Activated CD4-positive, alpha-beta T cell treated with anti-CD3 and anti-CD28 coated beads for 36 hours (primary cell): ENCODE data around the gene CD96. TPM values are rescaled to one million over a fixed set of nuclear protein-coding genes. Genes with fewer than 3 reads are reported as not detected.
A peak's percentile ranks its signal among the peaks of the same experiment; 100 is the strongest.
"Not testable (repeated sequence)": the region's sequence is repeated elsewhere in the genome, so short reads cannot be mapped to it uniquely, and the experiment has no call there.

Experiments
- ATAC-seq: fragments of 200-7000 bp; cut with Tn5 transposase; one replicate; pipeline ENCODE4 v1.10.0; 2021; ENCODE audit warnings: mild to moderate bottlenecking, moderate library complexity
- CTCF ChIA-PET: fragments of 350-600 bp; sonication (Branson Sonifier 250); formaldehyde crosslinking; loops from one replicate; lab custom pipeline; 2021; ENCODE audit warnings: antibody characterized with exemption; lab: Charles Lee
- POLR2A ChIA-PET: fragments of 350-600 bp; sonication (Branson Sonifier 250); formaldehyde crosslinking; loops from one replicate; lab custom pipeline; 2021; ENCODE audit warnings: antibody characterized with exemption, inconsistent platforms; lab: Charles Lee
- DNase-seq: peaks from one replicate; pipeline ENCODE4 v3.0.0-alpha.2; 2020
- H3K27ac Mint-ChIP-seq: one replicate; pipeline ENCODE4 v1.8.0; 2021; ENCODE audit warnings: mixed read lengths
- H3K27me3 Mint-ChIP-seq: one replicate; pipeline ENCODE4 v1.8.0; 2021; ENCODE audit warnings: mixed read lengths
- H3K36me3 Mint-ChIP-seq: one replicate; pipeline ENCODE4 v1.8.0; 2021; ENCODE audit warnings: low read depth, mixed read lengths
- H3K4me1 Mint-ChIP-seq: one replicate; pipeline ENCODE4 v1.8.0; 2021; ENCODE audit warnings: mixed read lengths
- H3K4me3 Mint-ChIP-seq: one replicate; pipeline ENCODE4 v1.8.0; 2021; ENCODE audit warnings: mild to moderate bottlenecking, moderate library complexity, mixed read lengths
- H3K9me3 Mint-ChIP-seq: one replicate; pipeline ENCODE4 v1.8.0; 2021; ENCODE audit warnings: low read depth, mixed read lengths
- intact Hi-C, 2 experiments: fragments of 100-400 bp; cut with DNase I in 1 of 2; cut with micrococcal nuclease in 1 of 2; formaldehyde crosslinking; loops; one replicate each; pipeline versions ENCODE4 v1.14.2 to v1.15.1; 2022 to 2024; cut with DNase I, micrococcal nuclease
- total RNA-seq, 2 experiments: library from RNA; stranded (reverse); gene quantifications; one replicate each; pipeline ENCODE4 v1.2.3, GENCODE V29; 2021

Gene CD96
- total RNA-seq, 2 experiments from 2014 or later = 38.3 to 40.8 TPM

DNA sequence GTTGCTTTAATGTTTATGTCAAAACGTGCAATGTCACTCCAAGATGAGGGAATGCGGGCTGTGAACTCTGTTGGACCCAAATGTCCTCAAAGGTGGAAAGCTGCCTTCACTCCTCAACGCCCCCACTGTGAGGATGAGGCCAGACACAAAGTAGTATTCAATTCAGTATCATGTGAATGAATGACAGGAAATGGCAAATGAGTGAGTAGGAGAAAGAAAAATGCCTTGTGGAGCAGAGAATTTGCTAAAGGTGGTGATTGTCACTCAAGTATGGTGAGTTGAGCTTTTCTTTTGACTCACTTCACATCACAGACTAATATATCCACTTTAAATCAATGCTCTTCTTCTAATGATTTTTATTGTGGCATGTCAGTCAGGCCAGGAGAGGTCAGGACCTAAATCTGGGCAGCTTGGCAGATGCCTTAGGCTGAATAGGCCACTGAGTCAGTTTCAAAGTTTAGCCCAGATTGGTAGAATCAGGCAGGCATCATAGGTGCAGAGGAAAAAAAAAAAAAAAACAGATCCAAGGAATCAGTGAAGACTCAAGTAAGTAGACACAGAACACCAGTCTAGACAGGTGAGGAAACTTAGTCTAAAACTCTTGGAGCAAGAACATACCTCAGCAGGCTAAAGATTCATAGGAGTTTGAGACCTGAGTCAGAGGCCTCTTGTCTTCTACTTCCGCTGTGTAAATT is 124.2 kb downstream of the CD96 start:
- peaks cover 54% of the 10 kb centered on the region for H3K4me1 Mint-ChIP-seq
- intact Hi-C loops = loop anchor here (2.0 to 5.0 kb wide), 2 partner anchors 55 to 89 kb away; no protein-coding TSS in a partner anchor
- peak; percentile 49 for ATAC-seq
- peaks cover 22% of the 10 kb centered on the region for H3K9me3 Mint-ChIP-seq
- POLR2A ChIA-PET = no interaction called here
- CTCF ChIA-PET = interaction anchor here (0.6 to 7.0 kb wide), 11 partner anchors 18 to 321 kb away, joined by 3 to 70 read pairs (median 4); no protein-coding TSS in a partner anchor
- DNase-seq = peak; percentile 20
- peaks cover 49% of the 10 kb centered on the region for H3K36me3 Mint-ChIP-seq
- H3K27ac Mint-ChIP-seq = peak overlapping the region; percentile 84
- H3K27me3 Mint-ChIP-seq = no peaks in the 10 kb centered on the region
- H3K4me3 Mint-ChIP-seq = no peak overlapping the region

DNA sequence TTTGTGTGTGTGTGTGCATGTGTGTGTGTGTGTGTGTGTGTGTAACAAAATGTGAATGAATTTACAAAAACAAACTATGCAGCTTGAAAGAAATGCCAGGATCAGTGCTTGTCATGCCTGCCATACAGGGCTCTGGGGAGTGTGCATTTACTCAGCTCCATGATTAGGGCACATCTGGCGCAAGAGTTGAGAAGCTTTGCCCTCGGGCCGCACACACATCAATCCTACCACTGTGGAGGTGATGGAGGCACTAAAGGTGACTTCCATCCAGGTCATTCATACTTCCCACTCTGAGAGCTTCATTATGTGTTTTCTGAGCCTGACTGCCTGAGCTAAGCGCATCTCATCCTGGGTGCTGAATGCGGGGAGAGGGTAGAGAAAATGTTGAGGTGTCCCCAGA is 125.2 kb downstream of the CD96 start:
- POLR2A ChIA-PET = interaction anchor here (0.7 kb wide), 1 partner anchor 92 kb away, joined by 3 read pairs; no protein-coding TSS in a partner anchor
- intact Hi-C loops = loop anchor here (1.0 to 5.0 kb wide), 3 partner anchors 51 to 90 kb away; no protein-coding TSS in a partner anchor
- CTCF ChIA-PET = interaction anchor here (0.7 to 7.0 kb wide), 19 partner anchors 15 to 346 kb away, joined by 3 to 70 read pairs (median 5); partner anchors contain the start of gene ABHD10
- Mint-ChIP-seq H3K36me3 (peaks cover 39% of the 10 kb centered on the region), H3K27me3 (no peaks in the 10 kb centered on the region), H3K9me3 (peaks cover 19% of the 10 kb centered on the region), H3K27ac (peak overlapping the region; percentile 88), H3K4me3 (peak overlapping the region; percentile 59), H3K4me1 (peaks cover 61% of the 10 kb centered on the region)
- ATAC-seq = no peak
- no peak for DNase-seq

DNA sequence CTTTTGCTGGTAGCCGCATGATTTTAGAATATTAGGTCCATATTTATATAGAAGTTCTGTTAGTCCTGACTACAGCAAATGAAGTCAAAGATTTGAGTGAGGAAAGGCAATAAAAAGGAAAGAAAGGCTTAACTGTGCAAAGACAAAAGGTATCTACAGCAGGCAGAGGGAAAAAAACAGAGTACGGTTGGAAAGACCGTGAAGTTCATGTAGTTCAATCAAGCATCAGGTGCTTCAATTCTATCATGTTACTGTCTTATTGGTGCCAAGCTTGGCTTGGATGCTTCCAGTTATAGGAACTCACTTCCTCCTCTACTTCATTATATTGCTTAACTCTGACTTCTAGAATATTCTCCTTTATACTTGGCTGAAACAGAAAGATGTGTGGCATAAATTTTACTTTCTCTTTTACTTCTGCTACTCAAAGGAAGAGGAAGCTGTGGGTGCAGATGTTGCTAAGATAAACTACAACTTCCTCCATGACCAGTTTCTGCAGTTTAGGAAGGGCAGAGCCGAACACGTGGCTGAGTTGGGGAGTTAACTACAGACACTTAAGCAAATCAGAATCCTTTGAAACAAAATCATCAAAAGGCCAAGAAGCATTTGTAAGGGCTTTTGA is 125.7 kb downstream of the CD96 start:
- peak overlapping the region; percentile 88 for H3K27ac Mint-ChIP-seq
- peaks cover 34% of the 10 kb centered on the region for H3K36me3 Mint-ChIP-seq
- intact Hi-C loops = loop anchor here (1.0 to 5.0 kb wide), 10 partner anchors 50 to 300 kb away; partner anchors contain the start of gene CD96 (in 1 of the 2)

DNA sequence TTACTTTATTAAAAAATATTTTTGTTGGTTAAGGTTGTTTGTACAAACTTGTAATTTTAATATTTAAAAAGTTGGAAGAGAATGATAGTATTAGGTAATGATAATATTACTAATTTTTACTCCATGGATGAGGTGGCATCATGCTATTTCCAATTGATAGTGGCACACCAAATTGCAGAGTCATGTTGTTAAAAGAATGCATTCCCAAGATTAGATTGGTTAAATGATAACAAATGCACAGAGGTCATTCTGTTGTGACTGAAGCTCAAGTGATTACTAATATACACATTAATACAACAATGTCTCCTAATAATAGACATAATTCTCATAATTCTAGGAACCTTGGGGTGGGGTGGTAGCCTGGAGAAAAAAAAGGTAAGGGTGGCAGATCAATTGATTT is 126.3 kb downstream of the CD96 start:
- intact Hi-C loops = loop anchor here (1.0 to 5.0 kb wide), 8 partner anchors 49 to 299 kb away; partner anchors contain the start of gene CD96 (in 1 of the 2)
- ATAC-seq = no peak
- peak overlapping the region; percentile 75 for H3K27ac Mint-ChIP-seq
- no peaks in the 10 kb centered on the region for H3K27me3 Mint-ChIP-seq
- H3K4me3 Mint-ChIP-seq = peak overlapping the region; percentile 26
- H3K4me1 Mint-ChIP-seq = peaks cover 72% of the 10 kb centered on the region
- POLR2A ChIA-PET = interaction anchor here (0.5 to 0.8 kb wide), 3 partner anchors 28 to 310 kb away, joined by 3 read pairs; partner anchors contain the start of gene ABHD10
- no peak for DNase-seq
- peaks cover 10% of the 10 kb centered on the region for H3K9me3 Mint-ChIP-seq
- CTCF ChIA-PET = interaction anchor here (0.7 to 7.0 kb wide), 34 partner anchors 9 to 889 kb away, joined by 3 to 70 read pairs (median 4); partner anchors contain the start of gene ABHD10
- peaks cover 28% of the 10 kb centered on the region for H3K36me3 Mint-ChIP-seq

More for the DNA sequence above, 125.7 kb downstream of the CD96 start:
- ChIA-PET CTCF (interaction anchor here (0.7 to 7.0 kb wide), 23 partner anchors 16 to 348 kb away, joined by 3 to 70 read pairs (median 4); partner anchors contain the start of gene ABHD10), POLR2A (interaction anchor here (0.5 to 0.8 kb wide), 4 partner anchors 28 to 311 kb away, joined by 3 read pairs; partner anchors contain the start of gene ABHD10)
- peaks cover 14% of the 10 kb centered on the region for H3K9me3 Mint-ChIP-seq
- H3K4me3 Mint-ChIP-seq = peak overlapping the region; percentile 59
- DNase-seq (peak; percentile 81), ATAC-seq (peak; percentile 89)
- no peaks in the 10 kb centered on the region for H3K27me3 Mint-ChIP-seq
- peaks cover 66% of the 10 kb centered on the region for H3K4me1 Mint-ChIP-seq

DNA sequence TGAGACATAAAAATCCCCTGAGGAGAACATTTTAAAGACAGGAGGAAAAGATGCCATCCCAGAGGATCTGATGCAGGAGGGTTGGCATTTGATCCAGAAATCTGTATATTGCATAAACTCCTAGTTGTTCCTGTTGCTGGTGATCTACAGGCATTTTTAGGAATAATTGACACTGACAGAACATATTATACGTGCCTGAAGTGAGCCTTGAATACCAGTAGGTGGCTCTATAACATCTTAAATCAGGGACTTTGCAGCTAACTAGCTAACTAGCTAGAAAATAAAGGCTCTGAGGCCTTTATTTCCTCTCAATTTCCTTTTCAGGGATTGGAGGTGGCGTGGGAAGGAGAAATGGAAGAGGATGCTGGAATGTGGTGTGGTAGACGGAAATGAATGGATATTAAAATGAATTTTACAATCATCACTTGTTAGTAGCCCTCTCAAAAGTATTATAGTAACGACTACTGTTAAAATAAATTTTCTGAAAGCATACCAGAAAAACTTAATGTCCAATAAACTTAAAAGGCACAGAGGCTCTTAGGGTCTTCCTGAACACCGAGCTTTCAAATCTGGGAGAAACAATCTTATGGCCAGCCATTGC is 127.0 kb downstream of the CD96 start:
- CTCF ChIA-PET = interaction anchor here (0.7 to 7.0 kb wide), 36 partner anchors 8 to 935 kb away, joined by 3 to 70 read pairs (median 4); partner anchors contain the start of gene ABHD10
- Mint-ChIP-seq H3K27ac (peak overlapping the region; percentile 75), H3K4me1 (peaks cover 79% of the 10 kb centered on the region), H3K27me3 (no peaks in the 10 kb centered on the region), H3K4me3 (peak overlapping the region; percentile 26), H3K9me3 (peaks cover 4% of the 10 kb centered on the region), H3K36me3 (peaks cover 21% of the 10 kb centered on the region)
- DNase-seq = no peak
- ATAC-seq = peak; percentile 39
- POLR2A ChIA-PET = interaction anchor here (0.5 to 0.7 kb wide), 2 partner anchors 305 to 351 kb away, joined by 3 to 4 read pairs; no protein-coding TSS in a partner anchor
- intact Hi-C loops = loop anchor here (1.0 to 5.0 kb wide), 11 partner anchors 22 to 374 kb away; partner anchors contain the start of gene CD96 (in 1 of the 2)

DNA sequence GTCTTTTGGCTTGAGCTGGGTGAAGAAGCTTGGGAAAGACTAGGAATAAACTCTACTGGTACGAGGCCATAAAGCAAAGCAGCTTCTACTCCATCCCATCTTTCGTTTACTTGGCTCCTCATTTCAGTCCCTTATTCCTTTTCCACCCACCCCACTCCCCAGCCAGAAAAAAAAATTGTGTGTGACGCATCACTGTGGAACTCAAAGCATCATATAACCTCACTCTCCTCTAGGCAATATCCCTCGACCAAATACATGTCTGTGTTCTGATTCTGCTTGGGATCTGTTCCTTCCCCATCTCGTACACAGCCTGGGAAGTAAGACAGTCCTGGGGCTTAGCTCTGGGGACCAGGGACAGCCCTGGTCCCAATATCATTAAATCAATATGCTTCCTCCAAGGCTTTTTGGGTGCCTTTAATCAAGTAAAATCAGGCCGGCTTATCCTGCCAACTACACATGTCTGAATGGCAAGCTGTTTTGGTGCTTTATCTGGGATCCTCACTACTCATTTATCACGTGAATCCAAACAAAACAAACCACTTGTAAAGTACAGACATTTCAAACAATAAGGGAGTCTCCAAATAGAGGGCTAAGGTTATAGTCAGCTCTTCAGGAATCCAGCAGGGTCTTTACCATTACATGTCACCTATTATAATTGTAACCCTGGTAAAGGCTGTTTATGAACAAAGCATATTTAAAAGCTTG is 128.1 kb downstream of the CD96 start:
- ChIA-PET CTCF (interaction anchor here (0.7 to 7.0 kb wide), 14 partner anchors 9 to 346 kb away, joined by 3 to 70 read pairs (median 8); partner anchors contain the start of gene ABHD10), POLR2A (no interaction called here)
- Mint-ChIP-seq H3K27me3 (no peaks in the 10 kb centered on the region), H3K36me3 (peaks cover 17% of the 10 kb centered on the region), H3K4me3 (no peak overlapping the region), H3K9me3 (no peaks in the 10 kb centered on the region), H3K27ac (peak overlapping the region; percentile 48), H3K4me1 (peaks cover 79% of the 10 kb centered on the region)
- ATAC-seq (no peak), DNase-seq (no peak)
- intact Hi-C loops = loop anchor here (1.0 to 5.0 kb wide), 8 partner anchors 21 to 373 kb away; no protein-coding TSS in a partner anchor

DNA sequence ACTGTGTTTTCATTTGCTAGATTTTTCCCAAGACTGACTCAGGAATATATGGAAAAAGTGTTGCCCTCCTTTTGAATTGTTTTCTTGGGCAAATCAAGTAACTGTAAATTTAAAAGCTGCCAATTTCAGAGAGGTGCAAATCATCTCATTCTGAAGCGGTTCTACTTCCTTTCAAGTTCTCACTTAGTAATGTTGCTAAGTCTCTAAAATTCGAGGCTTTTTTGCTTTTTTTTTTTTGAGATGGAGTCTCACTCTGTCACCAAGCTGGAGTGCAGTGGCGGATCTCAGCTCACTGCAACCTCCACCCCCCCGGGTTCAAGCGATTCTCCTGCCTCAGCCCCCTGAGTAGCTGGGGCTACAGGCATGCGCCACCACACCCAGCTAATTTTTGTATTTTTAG is 130.5 kb downstream of the CD96 start:
- ATAC-seq, POLR2A ChIA-PET, H3K9me3 Mint-ChIP-seq, H3K36me3 Mint-ChIP-seq, intact Hi-C loops, H3K27me3 Mint-ChIP-seq, H3K4me3 Mint-ChIP-seq, DNase-seq: not testable (repeated sequence)
- H3K27ac Mint-ChIP-seq = peak overlapping the region; percentile 63
- H3K4me1 Mint-ChIP-seq = peaks cover 74% of the 10 kb centered on the region
- CTCF ChIA-PET = interaction anchor here (0.9 to 7.0 kb wide), 8 partner anchors 12 to 344 kb away, joined by 3 to 70 read pairs (median 4); no protein-coding TSS in a partner anchor

DNA sequence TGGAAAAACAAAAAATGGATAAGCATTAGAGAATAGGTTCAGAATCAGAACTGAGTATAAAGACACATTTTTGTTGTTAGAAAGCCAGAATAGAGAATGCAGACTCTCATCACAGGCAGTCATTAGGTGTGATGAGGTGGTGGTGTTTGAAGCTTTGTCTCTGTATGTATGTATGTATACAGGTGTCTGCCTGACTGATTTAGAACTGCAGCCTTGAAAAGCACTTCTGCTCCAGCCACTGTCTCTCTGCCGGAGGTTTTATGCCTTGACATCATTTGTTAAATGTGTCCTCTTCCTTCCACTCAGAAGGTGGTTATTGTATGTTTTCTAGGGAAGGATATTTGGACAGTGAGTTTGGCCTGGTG is 133.8 kb downstream of the CD96 start:
- Mint-ChIP-seq H3K27ac (peak overlapping the region; percentile 76), H3K9me3 (no peaks in the 10 kb centered on the region), H3K4me3 (peak overlapping the region; percentile 81), H3K27me3 (no peaks in the 10 kb centered on the region), H3K4me1 (peaks cover 74% of the 10 kb centered on the region), H3K36me3 (peaks cover 6% of the 10 kb centered on the region)
- no peak for ATAC-seq
- intact Hi-C loops = no loop called here
- CTCF ChIA-PET = interaction anchor here (0.6 to 1.0 kb wide), 2 partner anchors 38 to 338 kb away, joined by 3 read pairs; no protein-coding TSS in a partner anchor
- POLR2A ChIA-PET = no interaction called here
- no peak for DNase-seq

DNA sequence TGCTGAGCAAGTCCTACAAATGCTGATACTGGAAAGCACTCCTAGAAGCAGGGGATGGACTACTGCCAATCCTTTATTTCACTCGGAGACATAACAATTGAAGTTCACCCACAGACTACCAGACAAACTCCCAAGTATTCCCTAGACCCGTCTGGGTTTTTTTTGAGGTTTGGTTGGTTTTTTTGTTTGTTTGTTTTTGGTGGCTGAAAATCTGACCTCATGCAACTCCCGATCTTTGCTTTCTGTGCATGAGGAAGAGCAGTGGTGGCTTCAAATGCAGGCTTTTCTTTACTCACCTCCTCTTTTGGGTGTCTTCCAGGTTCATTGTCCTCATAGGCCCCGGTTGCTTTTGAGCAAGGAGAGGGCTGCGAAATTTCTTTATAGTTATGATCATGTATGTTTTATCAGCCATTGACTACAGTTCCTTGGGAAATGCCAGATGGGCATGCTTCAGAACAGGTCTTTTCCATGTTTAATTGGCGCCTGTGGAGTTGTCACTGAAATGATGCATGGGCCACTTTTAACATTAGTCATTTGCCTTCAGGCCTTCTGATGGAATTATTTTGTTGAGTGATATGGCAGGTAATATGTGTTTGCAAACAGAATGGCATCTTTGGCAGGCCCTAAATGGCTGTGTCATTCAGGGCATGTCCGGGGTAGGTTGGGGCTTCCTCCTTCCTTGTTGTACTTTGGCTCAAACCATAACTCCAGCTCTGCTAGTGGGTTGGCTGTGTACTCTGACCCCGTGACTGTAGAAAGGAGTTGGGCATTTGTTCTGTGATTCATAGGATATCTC is 134.4 kb downstream of the CD96 start:
- POLR2A ChIA-PET = interaction anchor here (0.7 kb wide), 1 partner anchor 9 kb away, joined by 3 read pairs; no protein-coding TSS in a partner anchor
- CTCF ChIA-PET = interaction anchor here (0.9 to 1.3 kb wide), 3 partner anchors 7 to 313 kb away, joined by 3 to 5 read pairs (median 3); no protein-coding TSS in a partner anchor
- Mint-ChIP-seq H3K9me3 (no peaks in the 10 kb centered on the region), H3K4me3 (peak overlapping the region; percentile 81), H3K4me1 (peaks cover 71% of the 10 kb centered on the region), H3K27me3 (no peaks in the 10 kb centered on the region), H3K27ac (peak overlapping the region; percentile 76), H3K36me3 (peaks cover 6% of the 10 kb centered on the region)
- peak; percentile 41 for DNase-seq
- ATAC-seq = peak; percentile 19
- intact Hi-C loops = no loop called here
